ENCODE measurements around the gene TNFRSF17. TPM values are rescaled to one million over a fixed set of nuclear protein-coding genes. Genes with fewer than 3 reads are reported as not detected.

Gene TNFRSF17
- total and polyA plus RNA-seq, 9 of the 15 experiments (the other 6 are each of a cell fraction or from before 2014, with no cell fraction given), result not detected

DNA sequence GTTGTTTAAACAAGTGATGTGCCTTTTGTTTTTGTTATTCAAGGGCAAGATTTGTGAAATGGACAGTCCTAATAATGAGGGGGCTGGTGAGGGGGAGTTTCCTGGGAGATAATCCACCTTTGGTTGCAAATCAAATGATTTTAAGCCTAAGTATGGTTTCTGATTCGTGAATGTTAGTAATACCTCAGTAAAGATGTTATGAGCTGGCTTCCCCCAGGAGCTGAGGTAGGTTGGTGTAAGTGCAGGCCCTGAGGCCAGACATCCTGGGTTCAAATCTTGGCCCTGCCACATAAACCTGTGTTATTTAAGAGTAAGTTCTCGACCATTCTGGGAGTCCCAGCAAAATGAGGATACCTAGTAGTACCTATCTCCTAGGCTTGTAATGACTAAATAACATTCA lies 13.1 kb downstream of the TNFRSF17 start:
- no peak overlapping the region; the same call in 1 of the 2 replicates for H2AFZ ChIP-seq (ENCODE audit: low read depth, low read length)
- CTCF ChIA-PET (ENCODE audit: low intra/inter-chr PET ratio), result interaction anchor here (0.6 kb wide), 1 partner anchor 16 kb away, joined by 3 read pairs; no protein-coding TSS in a partner anchor
- no peak for TF ChIP-seq ZBTB7A (IDR thresholded peaks at IDR 0.05; ENCODE audit: borderline replicate concordance, control insufficient read depth, low read depth, low read length)
- TF ChIP-seq PKNOX1 (IDR thresholded peaks at IDR 0.05), result no peak
- no peak for TF ChIP-seq TEAD2 (tag; IDR thresholded peaks at IDR 0.05)
- 0 out of 2 replicates have a peak, but pooled peaks have one; percentile 12 for TF ChIP-seq ZNF507 (tag; conservative IDR thresholded peaks at IDR 0.05)
- TF ChIP-seq CHD2 (IDR thresholded peaks at IDR 0.05; ENCODE audit: low read depth, low read length), result no peak
- TF ChIP-seq, protein P1, sequence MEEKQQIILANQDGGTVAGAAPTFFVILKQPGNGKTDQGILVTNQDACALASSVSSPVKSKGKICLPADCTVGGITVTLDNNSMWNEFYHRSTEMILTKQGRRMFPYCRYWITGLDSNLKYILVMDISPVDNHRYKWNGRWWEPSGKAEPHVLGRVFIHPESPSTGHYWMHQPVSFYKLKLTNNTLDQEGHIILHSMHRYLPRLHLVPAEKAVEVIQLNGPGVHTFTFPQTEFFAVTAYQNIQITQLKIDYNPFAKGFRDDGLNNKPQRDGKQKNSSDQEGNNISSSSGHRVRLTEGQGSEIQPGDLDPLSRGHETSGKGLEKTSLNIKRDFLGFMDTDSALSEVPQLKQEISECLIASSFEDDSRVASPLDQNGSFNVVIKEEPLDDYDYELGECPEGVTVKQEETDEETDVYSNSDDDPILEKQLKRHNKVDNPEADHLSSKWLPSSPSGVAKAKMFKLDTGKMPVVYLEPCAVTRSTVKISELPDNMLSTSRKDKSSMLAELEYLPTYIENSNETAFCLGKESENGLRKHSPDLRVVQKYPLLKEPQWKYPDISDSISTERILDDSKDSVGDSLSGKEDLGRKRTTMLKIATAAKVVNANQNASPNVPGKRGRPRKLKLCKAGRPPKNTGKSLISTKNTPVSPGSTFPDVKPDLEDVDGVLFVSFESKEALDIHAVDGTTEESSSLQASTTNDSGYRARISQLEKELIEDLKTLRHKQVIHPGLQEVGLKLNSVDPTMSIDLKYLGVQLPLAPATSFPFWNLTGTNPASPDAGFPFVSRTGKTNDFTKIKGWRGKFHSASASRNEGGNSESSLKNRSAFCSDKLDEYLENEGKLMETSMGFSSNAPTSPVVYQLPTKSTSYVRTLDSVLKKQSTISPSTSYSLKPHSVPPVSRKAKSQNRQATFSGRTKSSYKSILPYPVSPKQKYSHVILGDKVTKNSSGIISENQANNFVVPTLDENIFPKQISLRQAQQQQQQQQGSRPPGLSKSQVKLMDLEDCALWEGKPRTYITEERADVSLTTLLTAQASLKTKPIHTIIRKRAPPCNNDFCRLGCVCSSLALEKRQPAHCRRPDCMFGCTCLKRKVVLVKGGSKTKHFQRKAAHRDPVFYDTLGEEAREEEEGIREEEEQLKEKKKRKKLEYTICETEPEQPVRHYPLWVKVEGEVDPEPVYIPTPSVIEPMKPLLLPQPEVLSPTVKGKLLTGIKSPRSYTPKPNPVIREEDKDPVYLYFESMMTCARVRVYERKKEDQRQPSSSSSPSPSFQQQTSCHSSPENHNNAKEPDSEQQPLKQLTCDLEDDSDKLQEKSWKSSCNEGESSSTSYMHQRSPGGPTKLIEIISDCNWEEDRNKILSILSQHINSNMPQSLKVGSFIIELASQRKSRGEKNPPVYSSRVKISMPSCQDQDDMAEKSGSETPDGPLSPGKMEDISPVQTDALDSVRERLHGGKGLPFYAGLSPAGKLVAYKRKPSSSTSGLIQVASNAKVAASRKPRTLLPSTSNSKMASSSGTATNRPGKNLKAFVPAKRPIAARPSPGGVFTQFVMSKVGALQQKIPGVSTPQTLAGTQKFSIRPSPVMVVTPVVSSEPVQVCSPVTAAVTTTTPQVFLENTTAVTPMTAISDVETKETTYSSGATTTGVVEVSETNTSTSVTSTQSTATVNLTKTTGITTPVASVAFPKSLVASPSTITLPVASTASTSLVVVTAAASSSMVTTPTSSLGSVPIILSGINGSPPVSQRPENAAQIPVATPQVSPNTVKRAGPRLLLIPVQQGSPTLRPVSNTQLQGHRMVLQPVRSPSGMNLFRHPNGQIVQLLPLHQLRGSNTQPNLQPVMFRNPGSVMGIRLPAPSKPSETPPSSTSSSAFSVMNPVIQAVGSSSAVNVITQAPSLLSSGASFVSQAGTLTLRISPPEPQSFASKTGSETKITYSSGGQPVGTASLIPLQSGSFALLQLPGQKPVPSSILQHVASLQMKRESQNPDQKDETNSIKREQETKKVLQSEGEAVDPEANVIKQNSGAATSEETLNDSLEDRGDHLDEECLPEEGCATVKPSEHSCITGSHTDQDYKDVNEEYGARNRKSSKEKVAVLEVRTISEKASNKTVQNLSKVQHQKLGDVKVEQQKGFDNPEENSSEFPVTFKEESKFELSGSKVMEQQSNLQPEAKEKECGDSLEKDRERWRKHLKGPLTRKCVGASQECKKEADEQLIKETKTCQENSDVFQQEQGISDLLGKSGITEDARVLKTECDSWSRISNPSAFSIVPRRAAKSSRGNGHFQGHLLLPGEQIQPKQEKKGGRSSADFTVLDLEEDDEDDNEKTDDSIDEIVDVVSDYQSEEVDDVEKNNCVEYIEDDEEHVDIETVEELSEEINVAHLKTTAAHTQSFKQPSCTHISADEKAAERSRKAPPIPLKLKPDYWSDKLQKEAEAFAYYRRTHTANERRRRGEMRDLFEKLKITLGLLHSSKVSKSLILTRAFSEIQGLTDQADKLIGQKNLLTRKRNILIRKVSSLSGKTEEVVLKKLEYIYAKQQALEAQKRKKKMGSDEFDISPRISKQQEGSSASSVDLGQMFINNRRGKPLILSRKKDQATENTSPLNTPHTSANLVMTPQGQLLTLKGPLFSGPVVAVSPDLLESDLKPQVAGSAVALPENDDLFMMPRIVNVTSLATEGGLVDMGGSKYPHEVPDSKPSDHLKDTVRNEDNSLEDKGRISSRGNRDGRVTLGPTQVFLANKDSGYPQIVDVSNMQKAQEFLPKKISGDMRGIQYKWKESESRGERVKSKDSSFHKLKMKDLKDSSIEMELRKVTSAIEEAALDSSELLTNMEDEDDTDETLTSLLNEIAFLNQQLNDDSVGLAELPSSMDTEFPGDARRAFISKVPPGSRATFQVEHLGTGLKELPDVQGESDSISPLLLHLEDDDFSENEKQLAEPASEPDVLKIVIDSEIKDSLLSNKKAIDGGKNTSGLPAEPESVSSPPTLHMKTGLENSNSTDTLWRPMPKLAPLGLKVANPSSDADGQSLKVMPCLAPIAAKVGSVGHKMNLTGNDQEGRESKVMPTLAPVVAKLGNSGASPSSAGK (IDR thresholded peaks at IDR 0.05), result no peak
- no peaks in the 10 kb centered on the region for H4K20me1 ChIP-seq (replicated peaks; ENCODE audit: control insufficient read depth, insufficient read depth, low read length)
- no peak overlapping the region for H3K4me3 ChIP-seq
- in situ Hi-C loops (cut with MboI) (no loop called here), intact Hi-C loops (cut with micrococcal nuclease) (loop anchor here (5.0 kb wide), 1 partner anchor 89 kb away; no protein-coding TSS in a partner anchor)
- peaks cover 2 to 27% of the 10 kb centered on the region in 2 experiments; a peak in 3 of 5 replicates for H3K4me1 ChIP-seq (replicated peaks in 1 of 2; ENCODE audit: control insufficient read depth in 2 of 2, insufficient read depth in 2 of 2, low read length in 2 of 2)
- BruUV-seq (replicated peaks), result TSS peak; percentile 50
- no peaks in the 10 kb centered on the region for H3K9me1 ChIP-seq (ENCODE audit: control insufficient read depth, insufficient read depth, low read length)
- H3K27me3 ChIP-seq (ENCODE audit: control insufficient read depth in 2 of 2, insufficient read depth in 2 of 2, low read length in 2 of 2), result no peaks in the 10 kb centered on the region
- DNase-seq (ENCODE audit: extremely low read depth in 1 of 4, low spot score in 3 of 4) (no peak), ATAC-seq (no peak), FAIRE-seq (peak; percentile 70)
- no peaks in the 10 kb centered on the region for H3K9me3 ChIP-seq (replicated peaks; ENCODE audit: control insufficient read depth, insufficient read depth, low read depth, low read length)
- H3K79me2 ChIP-seq (ENCODE audit: control insufficient read depth, insufficient read depth, low read length), result peaks cover 19% of the 10 kb centered on the region
- H3K36me3 ChIP-seq (ENCODE audit: control insufficient read depth, insufficient read depth, low read length), result no peaks in the 10 kb centered on the region
- peak overlapping the region in 1 of 2 experiments; percentile 69; a peak in 1 of 4 replicates for H3K9ac ChIP-seq (ENCODE audit: insufficient read depth in 1 of 2, low read depth in 2 of 2, low read length in 2 of 2)
- no peak overlapping the region for H3K27ac ChIP-seq (ENCODE audit: extremely low read depth, low read depth, low read length)
- POLR2A ChIA-PET, result interaction anchor here (0.6 to 2.2 kb wide), 4 partner anchors 9 to 21 kb away, joined by 3 to 10 read pairs (median 4); partner anchors contain the start of gene TNFRSF17
- WGBS (ENCODE audit: insufficient coverage, low coverage, missing lambda C conversion rate), result 52% methylated on average over 2 of the region's 2 CpGs
- peak overlapping the region; percentile 92 for H3K4me2 ChIP-seq (ENCODE audit: insufficient read depth, low read length)

Data from K562 (cell line).